ENCODE results near the gene HNRNPA0.

GRCh38 chr5:137753691-137754187 lies 424 bp downstream of the HNRNPA0 start:
- TF ChIP-seq CTCF (IDR thresholded peaks at IDR 0.05) (no peak), REST (IDR thresholded peaks at IDR 0.05; ENCODE audit: insufficient read depth in 1 of 2, low read depth in 2 of 2, low read length in 1 of 2) (no peak), POLR2AphosphoS5 (IDR thresholded peaks at IDR 0.05; ENCODE audit: low read depth, low read length) (no peak), TCF7L2 (IDR thresholded peaks at IDR 0.05; ENCODE audit: low read depth, low read length) (no peak), SIN3A (IDR thresholded peaks at IDR 0.05; ENCODE audit: borderline replicate concordance, insufficient read depth, low read depth, low read length) (no peak)

All from Panc1 (cell line).